SK-N-SH (cell line): ENCODE measurements around the gene CLEC4M. TPM values are rescaled to one million over a fixed set of nuclear protein-coding genes. Genes with fewer than 3 reads are reported as not detected.

Experiments used
- CTCF ChIA-PET: fragments of 300-600, 350-600 bp; formaldehyde crosslinking; extraction: SDS; loops from one replicate; lab custom pipeline; 2021; lab: Yijun Ruan, JAX
- POLR2A ChIA-PET: fragments of 350-600 bp; sonication (Branson Sonifier 250); formaldehyde crosslinking; extraction: SDS; loops from one replicate; lab custom pipeline; 2020; ENCODE audit warnings: antibody characterized with exemption, inconsistent platforms; lab: Yijun Ruan, JAX
- DNase-seq: peaks from one replicate; pipeline ENCODE4 v3.0.0; 2012
- H2AFZ ChIP-seq: fragments of 200-600 bp; sonication (generic); 2 replicates; pipeline ENCODE4 v1.8.1; 2016; ENCODE audit warnings: antibody characterized with exemption, mild to moderate bottlenecking, low read depth
- H3F3A ChIP-seq: fragments of 200-600 bp; sonication (generic); replicated peaks from 2 replicates; pipeline ENCODE3; 2016; ENCODE audit warnings: antibody characterized with exemption, mild to moderate bottlenecking; ENCODE audit not compliant: insufficient read depth
- H3K27ac ChIP-seq, 2 experiments: fragments of 200-500 bp in 1 of 2; fragments of 200-600 bp in 1 of 2; sonication (Bioruptor generic) in 1 of 2; sonication (generic), shearing (Covaris generic) in 1 of 2; 2 replicates each; pipeline versions ENCODE4 v1.5.1 to v1.6.1; 2014 to 2016; ENCODE audit warnings: low read depth in 2 of 2, inconsistent platforms in 1 of 2, low read length in 1 of 2, mild to moderate bottlenecking in 1 of 2, mixed read lengths in 1 of 2
- H3K27me3 ChIP-seq: fragments of 200-600 bp; sonication (generic), shearing (Covaris generic); 2 replicates; pipeline ENCODE4 v1.6.1; 2016; ENCODE audit warnings: mixed run types; ENCODE audit not compliant: insufficient read depth
- H3K36me3 ChIP-seq, 2 experiments: fragments of 200-500 bp in 1 of 2; fragments of 200-600 bp in 1 of 2; sonication (Bioruptor generic) in 1 of 2; sonication (generic) in 1 of 2; replicated peaks in 1 of 2; 2 replicates each; pipeline versions ENCODE3 to v1.5.1; 2014 to 2016; ENCODE audit warnings: low read length in 1 of 2, mild to moderate bottlenecking in 1 of 2; ENCODE audit not compliant: insufficient read depth in 2 of 2, control insufficient read depth in 1 of 2
- H3K4me1 ChIP-seq, 2 experiments: fragments of 200-500 bp in 1 of 2; fragments of 200-600 bp in 1 of 2; sonication (Bioruptor generic) in 1 of 2; sonication (generic), shearing (Covaris generic) in 1 of 2; 2 replicates each; pipeline versions ENCODE4 v1.5.1 to v1.6.1; 2014 to 2016; ENCODE audit warnings: low read depth in 1 of 2, low read length in 1 of 2, mixed run types in 1 of 2; ENCODE audit not compliant: insufficient read depth in 2 of 2, control insufficient read depth in 1 of 2
- H3K4me2 ChIP-seq: fragments of 200-600 bp; sonication (generic), shearing (Covaris generic); 2 replicates; pipeline ENCODE4 v1.6.1; 2017; ENCODE audit warnings: mixed run types
- H3K4me3 ChIP-seq, 2 experiments: fragments of 200-500 bp in 1 of 2; fragments of 200-600 bp in 1 of 2; sonication (Bioruptor generic) in 1 of 2; sonication (generic), shearing (Covaris generic) in 1 of 2; 2 replicates each; pipeline versions ENCODE4 v1.5.1 to v1.8.1; 2014 to 2016; ENCODE audit warnings: low read depth in 2 of 2, inconsistent platforms in 1 of 2, low read length in 1 of 2, mild to moderate bottlenecking in 1 of 2, mixed read lengths in 1 of 2, moderate library complexity in 1 of 2
- H3K79me2 ChIP-seq: fragments of 200-600 bp; sonication (generic); 2 replicates; pipeline ENCODE4 v1.8.1; 2017; ENCODE audit warnings: mild to moderate bottlenecking; ENCODE audit not compliant: insufficient read depth
- H3K9ac ChIP-seq: fragments of 200-600 bp; sonication (generic); 2 replicates; pipeline ENCODE4 v1.6.1; 2017; ENCODE audit warnings: mixed run types
- H3K9me2 ChIP-seq: fragments of 200-600 bp; sonication (generic); 2 replicates; pipeline ENCODE4 v1.6.1; 2017; ENCODE audit warnings: mixed run types
- H3K9me3 ChIP-seq: fragments of 200-600 bp; sonication (generic); 2 replicates; pipeline ENCODE4 v1.6.1; 2017; ENCODE audit warnings: mixed run types, mild to moderate bottlenecking, moderate library complexity
- H4K20me1 ChIP-seq: fragments of 200-600 bp; sonication (generic); 2 replicates; pipeline ENCODE4 v1.6.1; 2017; ENCODE audit warnings: mild to moderate bottlenecking, mixed run types; ENCODE audit not compliant: insufficient read depth
- CTCF ChIP-seq: fragments of 200-600 bp; sonication (generic); IDR thresholded peaks from 2 replicates; pipeline ENCODE4 v1.6.1; 2017; ENCODE audit warnings: antibody characterized with exemption, mild to moderate bottlenecking, moderate library complexity
- ELF1 ChIP-seq: IDR thresholded peaks from 2 replicates; pipeline ENCODE4 v1.4.0; 2012
- EP300 ChIP-seq, 2 experiments: IDR thresholded peaks; 2 replicates each; pipeline versions ENCODE4 v1.4.0 to v1.6.1; 2012; ENCODE audit warnings: borderline replicate concordance in 1 of 2, low read depth in 1 of 2, low read length in 1 of 2
- FOXJ3 ChIP-seq: sonication (generic); formaldehyde crosslinking; IDR thresholded peaks from 2 replicates; pipeline ENCODE4 v1.5.1; 2020; ENCODE audit warnings: mild to moderate bottlenecking, missing genetic modification reagents
- FOXM1 ChIP-seq: IDR thresholded peaks from 2 replicates; pipeline ENCODE4 v1.4.0; 2012; ENCODE audit warnings: low read depth, mild to moderate bottlenecking
- IRF3 ChIP-seq: fragments of 150-350 bp; IDR thresholded peaks from 2 replicates; pipeline ENCODE4 v1.6.1; 2016; ENCODE audit warnings: mild to moderate bottlenecking, low read depth, low read length
- JUND ChIP-seq: IDR thresholded peaks from 2 replicates; pipeline ENCODE4 v1.4.0; 2012
- MAX ChIP-seq: IDR thresholded peaks from 2 replicates; pipeline ENCODE4 v1.4.0; 2012; ENCODE audit warnings: low read depth
- MXI1 ChIP-seq: IDR thresholded peaks from 2 replicates; pipeline ENCODE4 v1.6.1; 2012; ENCODE audit warnings: mild to moderate bottlenecking, low read depth, low read length, improper control_type of control experiment
- PBX3 ChIP-seq: IDR thresholded peaks from 2 replicates; pipeline ENCODE4; 2012
- POLR2AphosphoS5 ChIP-seq: IDR thresholded peaks from 2 replicates; pipeline ENCODE4 v1.6.1; 2012; ENCODE audit warnings: low read depth, low read length
- RCOR1 ChIP-seq: fragments of 150-350 bp; IDR thresholded peaks from 2 replicates; pipeline ENCODE4 v1.6.1; 2017; ENCODE audit warnings: antibody characterized with exemption, low read length
- REST ChIP-seq: IDR thresholded peaks from 2 replicates; pipeline ENCODE4 v1.6.1; 2012; ENCODE audit warnings: mild to moderate bottlenecking, low read depth, low read length, moderate library complexity
- RXRA ChIP-seq: IDR thresholded peaks from 2 replicates; pipeline ENCODE4 v1.4.0; 2012; ENCODE audit warnings: low read depth, mild to moderate bottlenecking, borderline replicate concordance
- TAF1 ChIP-seq: IDR thresholded peaks from 2 replicates; pipeline ENCODE4 v1.6.1; 2012; ENCODE audit warnings: low read depth, mild to moderate bottlenecking, low read length, moderate library complexity, borderline replicate concordance
- YY1 ChIP-seq: IDR thresholded peaks from 2 replicates; pipeline ENCODE4 v1.4.0; 2012; ENCODE audit warnings: low read depth, mild to moderate bottlenecking
- ZBTB33 ChIP-seq: IDR thresholded peaks from 2 replicates; pipeline ENCODE4 v1.4.0; 2012; ENCODE audit warnings: low read depth, borderline replicate concordance
- WGBS: methylation state at CpG from one replicate; pipeline ENCODE4 v1.1.6; 2017; ENCODE audit warnings: low lambda C conversion rate; 5-methylcytosine and 5-hydroxymethylcytosine counted together
- polyA plus RNA-seq, 3 experiments: library from polyadenylated mRNA; depleted of rRNA; stranded (reverse); fragments of >200 nt; gene quantifications; 2 replicates each; pipeline ENCODE4 v1.2.3, GENCODE V29; 2012

Gene CLEC4M
- polyA plus RNA-seq, 1 of the 3 experiments (the other 2 are of a cell fraction), result not detected

- TF ChIP-seq FOXM1 (no peak), MXI1 (no peak), ZBTB33 (no peak), TAF1 (no peak), YY1 (no peak)
- TF ChIP-seq, all 33 proteins: peak for 0
Measured at GRCh38 chr19:7725791-7726190, 37.3 kb upstream of the CLEC4M start (continued).

- Histone ChIP-seq H3K4me2 (no peak overlapping the region), H3K9ac (no peak overlapping the region), H3K9me3 (no peaks in the 10 kb centered on the region), H3K4me3 (no peak overlapping the region), H3K79me2 (no peaks in the 10 kb centered on the region), H3F3A (no peaks in the 10 kb centered on the region), H3K4me1 (no peaks in the 10 kb centered on the region), H3K27me3 (peaks cover 82% of the 10 kb centered on the region), H3K27ac (no peak overlapping the region), H2AFZ (no peak overlapping the region), H3K36me3 (no peaks in the 10 kb centered on the region), H3K9me2 (no peaks in the 10 kb centered on the region), H4K20me1 (no peaks in the 10 kb centered on the region)
- no peak for DNase-seq
- CTCF ChIA-PET, result no interaction called here
- TF ChIP-seq EP300 (IDR thresholded peaks at IDR 0.05; ENCODE audit: borderline replicate concordance in 1 of 2, low read depth in 1 of 2, low read length in 1 of 2) (no peak), MAX (no peak), FOXJ3 (CRISPR knock-in tag) (no peak), PBX3 (no peak), IRF3 (no peak), POLR2AphosphoS5 (no peak), CTCF (no peak), RXRA (no peak), RCOR1 (no peak), REST (no peak), JUND (no peak), FOXM1 (no peak), ZBTB33 (no peak), ELF1 (no peak)
- POLR2A ChIA-PET, result no interaction called here
- WGBS, result 0% methylated on average over 13 of the region's 16 CpGs
Measured at GRCh38 chr19:7729211-7729610, 33.8 kb upstream of the CLEC4M start.
